Right lobe of liver (tissue), 4 donors: ENCODE measurements around the gene OR56A1.

Experiments used
- CTCF ChIP-seq, 4 donors: fragments of 200-600 bp in 3 of 4; fragments of 450-650 bp in 1 of 4; IDR thresholded peaks; one replicate each; pipeline versions ENCODE4 v1.5.1 to v1.8.0; 2016 to 2022; ENCODE audit warnings: antibody characterized with exemption in 4 of 4, mild to moderate bottlenecking in 2 of 4
- POLR2A ChIP-seq: fragments of 450-650 bp; IDR thresholded peaks from one replicate; pipeline ENCODE4 v1.6.1; 2017; ENCODE audit warnings: antibody characterized with exemption, mild to moderate bottlenecking
- donor health status: DM: no; HTN: no; CAD: no.
- donor health status: DM: no; HTN: no; CAD: no.
- donor health status: DM: no; HTN: yes; CAD: no.

- no peak for TF ChIP-seq CTCF (IDR thresholded peaks at IDR 0.05)
- no peak for TF ChIP-seq POLR2A
Measured at GRCh38 chr11:5989203-5989602, 41.4 kb downstream of the OR56A1 start.
